ENCODE data around the gene TOX2. TPM values are rescaled to one million over a fixed set of nuclear protein-coding genes. Genes with fewer than 3 reads are reported as not detected.

The TOX2 gene
- total and polyA plus RNA-seq, 7 donors, result 0.06 to 0.53 (median 0.38) TPM

DNA sequence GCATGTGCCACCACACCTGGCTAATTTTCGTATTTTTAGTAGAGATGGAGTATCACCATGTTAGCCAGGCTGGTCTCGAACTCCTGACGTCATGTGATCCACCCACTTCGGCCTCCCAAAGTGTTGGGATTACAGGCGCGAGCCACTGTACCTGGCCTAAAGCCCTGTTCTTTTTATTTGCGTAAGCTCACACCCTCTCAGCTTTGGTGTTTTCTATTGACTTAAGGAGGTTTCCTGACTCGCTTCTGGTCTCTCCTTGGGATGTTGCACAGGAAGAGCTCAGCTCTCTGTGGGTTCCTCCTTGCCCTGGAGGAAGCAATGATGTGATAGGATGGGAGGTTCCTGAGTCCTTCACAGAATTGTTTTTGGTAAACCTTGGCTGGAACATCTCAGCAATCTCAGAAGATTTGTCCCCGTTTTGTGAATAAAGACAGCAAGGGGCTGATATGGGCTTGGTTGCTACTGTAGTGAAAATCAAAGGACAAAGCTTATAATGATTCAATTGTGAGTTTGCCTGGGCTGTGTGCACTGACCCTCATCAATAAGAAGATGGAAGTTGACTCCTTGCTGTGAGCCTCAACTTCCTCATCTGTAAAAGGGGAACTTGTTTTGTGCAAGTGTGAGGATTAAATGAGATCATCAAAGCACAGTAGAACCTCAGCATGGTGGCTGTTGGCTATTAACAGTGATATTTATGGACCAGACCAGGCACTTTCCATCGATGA is 27.0 kb downstream of the TOX2 start:
- Histone ChIP-seq H3K9me3 (no peaks in the 10 kb centered on the region), H3K4me1 (no peaks in the 10 kb centered on the region), H3K27me3 (ENCODE audit: insufficient read depth in 3 of 3, low read length in 2 of 3) (peaks cover 0 to 6% (median 3%) of the 10 kb centered on the region in 3 donors), H3K4me3 (no peak overlapping the region), H3K27ac (peak overlapping the region; percentile 41), H3K36me3 (ENCODE audit: insufficient read depth in 1 of 2, low read depth in 1 of 2) (no peaks in the 10 kb centered on the region)
- no peak for ATAC-seq
- TF ChIP-seq, protein P1, sequence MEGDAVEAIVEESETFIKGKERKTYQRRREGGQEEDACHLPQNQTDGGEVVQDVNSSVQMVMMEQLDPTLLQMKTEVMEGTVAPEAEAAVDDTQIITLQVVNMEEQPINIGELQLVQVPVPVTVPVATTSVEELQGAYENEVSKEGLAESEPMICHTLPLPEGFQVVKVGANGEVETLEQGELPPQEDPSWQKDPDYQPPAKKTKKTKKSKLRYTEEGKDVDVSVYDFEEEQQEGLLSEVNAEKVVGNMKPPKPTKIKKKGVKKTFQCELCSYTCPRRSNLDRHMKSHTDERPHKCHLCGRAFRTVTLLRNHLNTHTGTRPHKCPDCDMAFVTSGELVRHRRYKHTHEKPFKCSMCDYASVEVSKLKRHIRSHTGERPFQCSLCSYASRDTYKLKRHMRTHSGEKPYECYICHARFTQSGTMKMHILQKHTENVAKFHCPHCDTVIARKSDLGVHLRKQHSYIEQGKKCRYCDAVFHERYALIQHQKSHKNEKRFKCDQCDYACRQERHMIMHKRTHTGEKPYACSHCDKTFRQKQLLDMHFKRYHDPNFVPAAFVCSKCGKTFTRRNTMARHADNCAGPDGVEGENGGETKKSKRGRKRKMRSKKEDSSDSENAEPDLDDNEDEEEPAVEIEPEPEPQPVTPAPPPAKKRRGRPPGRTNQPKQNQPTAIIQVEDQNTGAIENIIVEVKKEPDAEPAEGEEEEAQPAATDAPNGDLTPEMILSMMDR (IDR thresholded peaks at IDR 0.05), result no peak
- no peak for DNase-seq
- 65 to 73% (median 67%) methylated on average over 10 of the region's 10 CpGs for WGBS, 3 donors
- intact Hi-C loops (cut with DNase I), result no loop called here

DNA sequence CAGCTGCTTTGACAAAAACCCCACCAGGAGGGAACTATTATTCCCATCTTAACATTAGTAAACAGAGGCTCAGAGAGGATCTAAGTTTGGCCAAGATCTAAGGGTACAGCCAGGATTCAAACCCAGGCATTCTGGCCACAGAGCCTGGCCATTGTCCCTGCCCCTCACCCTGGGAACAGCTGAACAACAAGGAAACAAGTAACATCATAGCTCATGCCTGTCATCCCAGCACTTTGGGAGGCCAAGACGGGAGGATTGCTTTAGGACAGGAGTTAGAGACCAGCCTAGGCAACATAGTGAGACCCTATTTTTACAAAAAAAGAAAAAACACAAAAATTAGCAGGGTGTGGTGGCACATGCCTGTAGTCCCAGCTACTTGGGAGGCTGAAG is 27.5 kb downstream of the TOX2 start:
- no peaks in the 10 kb centered on the region for H3K4me1 ChIP-seq
- DNase-seq (no peak), ATAC-seq (no peak)
- no peaks in the 10 kb centered on the region for H3K9me3 ChIP-seq
- H3K4me3 ChIP-seq, result no peak overlapping the region
- TF ChIP-seq, protein P1 (IDR thresholded peaks at IDR 0.05), result no peak
- WGBS, 3 donors, result 43 to 78% (median 78%) methylated on average over 1 of the region's 1 CpG
- H3K27me3 ChIP-seq (ENCODE audit: insufficient read depth in 3 of 3, low read length in 2 of 3), result peaks cover 0 to 6% (median 3%) of the 10 kb centered on the region in 3 donors
- intact Hi-C loops (cut with DNase I), result no loop called here
- peak overlapping the region; percentile 41 for H3K27ac ChIP-seq
- no peaks in the 10 kb centered on the region for H3K36me3 ChIP-seq (ENCODE audit: insufficient read depth in 1 of 2, low read depth in 1 of 2)

DNA sequence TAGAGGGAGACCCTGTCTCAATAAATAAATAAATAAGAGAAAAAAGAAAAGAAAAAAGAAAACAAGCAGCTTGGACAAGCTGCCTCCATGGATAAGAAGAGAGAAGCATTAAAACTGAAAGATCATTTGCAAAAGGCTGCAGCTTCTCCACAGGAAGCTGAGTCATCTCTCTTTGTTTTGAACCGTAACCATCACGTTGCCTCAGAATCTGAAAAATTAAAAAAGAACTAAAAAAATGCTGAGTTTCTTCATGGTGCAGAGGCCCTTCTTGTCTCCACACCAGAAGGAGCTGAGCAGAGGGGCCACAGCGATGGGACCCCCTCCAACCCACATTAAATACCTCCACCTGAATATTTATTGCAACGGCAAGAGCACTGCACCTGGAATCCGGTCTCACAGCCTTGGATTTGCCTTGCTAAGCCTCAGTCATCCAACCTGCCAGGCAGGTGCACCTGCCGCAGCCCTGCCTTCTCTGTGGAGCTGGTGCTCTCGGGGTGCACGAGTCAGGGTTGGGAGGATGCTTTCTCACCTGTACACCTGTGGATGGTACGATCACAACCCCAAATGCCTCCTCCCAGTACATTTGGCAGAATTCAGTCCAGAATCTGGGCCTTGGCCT is 28.1 kb downstream of the TOX2 start:
- no peak overlapping the region for H3K27ac ChIP-seq
- H3K4me1 ChIP-seq, result no peaks in the 10 kb centered on the region
- peaks cover 0 to 6% (median 2%) of the 10 kb centered on the region in 3 donors for H3K27me3 ChIP-seq (ENCODE audit: insufficient read depth in 3 of 3, low read length in 2 of 3)
- DNase-seq, result no peak
- intact Hi-C loops (cut with DNase I), result no loop called here
- no peaks in the 10 kb centered on the region for H3K9me3 ChIP-seq
- TF ChIP-seq, protein P1 (IDR thresholded peaks at IDR 0.05), result no peak
- WGBS, 3 donors, result 59 to 61% (median 59%) methylated on average over 9 of the region's 9 CpGs
- H3K4me3 ChIP-seq, result no peak overlapping the region
- peak in 1 of 4 donors; percentile 32 for ATAC-seq
- H3K36me3 ChIP-seq (ENCODE audit: insufficient read depth in 1 of 2, low read depth in 1 of 2), result no peaks in the 10 kb centered on the region

DNA sequence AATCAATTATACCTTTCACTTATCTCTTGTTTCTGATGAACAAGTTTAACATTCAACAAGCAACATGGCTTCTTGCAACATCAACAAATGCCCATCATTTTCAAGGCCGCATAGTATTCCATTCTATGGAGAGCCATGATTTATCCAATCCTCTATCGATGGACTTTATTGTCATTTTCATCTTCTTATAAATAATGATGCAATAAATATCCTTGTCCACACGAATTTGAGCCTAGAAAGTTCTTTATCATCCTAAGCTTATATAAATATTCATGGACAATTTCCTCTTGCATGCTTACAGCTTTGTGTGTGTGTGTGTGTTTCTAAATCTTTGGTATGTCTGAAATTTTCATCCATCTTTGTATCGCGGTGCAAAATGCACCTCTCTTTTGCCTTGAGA is 29.1 kb downstream of the TOX2 start:
- TF ChIP-seq, protein P1 (IDR thresholded peaks at IDR 0.05), result no peak
- Histone ChIP-seq H3K4me3 (no peak overlapping the region), H3K36me3 (ENCODE audit: insufficient read depth in 1 of 2, low read depth in 1 of 2) (no peaks in the 10 kb centered on the region), H3K9me3 (no peaks in the 10 kb centered on the region), H3K27me3 (ENCODE audit: insufficient read depth in 3 of 3, low read length in 2 of 3) (peaks cover 0 to 6% (median under 1%) of the 10 kb centered on the region in 3 donors), H3K4me1 (no peaks in the 10 kb centered on the region), H3K27ac (no peak overlapping the region)
- DNase-seq, result no peak
- 87 to 88% (median 87%) methylated on average over 5 of the region's 5 CpGs for WGBS, 3 donors
- no peak for ATAC-seq
- intact Hi-C loops (cut with DNase I), result no loop called here

Data from psoas muscle (tissue), 8 donors.